Measurements from ENCODE around the gene IRF8.

The IRF8 gene

DNA sequence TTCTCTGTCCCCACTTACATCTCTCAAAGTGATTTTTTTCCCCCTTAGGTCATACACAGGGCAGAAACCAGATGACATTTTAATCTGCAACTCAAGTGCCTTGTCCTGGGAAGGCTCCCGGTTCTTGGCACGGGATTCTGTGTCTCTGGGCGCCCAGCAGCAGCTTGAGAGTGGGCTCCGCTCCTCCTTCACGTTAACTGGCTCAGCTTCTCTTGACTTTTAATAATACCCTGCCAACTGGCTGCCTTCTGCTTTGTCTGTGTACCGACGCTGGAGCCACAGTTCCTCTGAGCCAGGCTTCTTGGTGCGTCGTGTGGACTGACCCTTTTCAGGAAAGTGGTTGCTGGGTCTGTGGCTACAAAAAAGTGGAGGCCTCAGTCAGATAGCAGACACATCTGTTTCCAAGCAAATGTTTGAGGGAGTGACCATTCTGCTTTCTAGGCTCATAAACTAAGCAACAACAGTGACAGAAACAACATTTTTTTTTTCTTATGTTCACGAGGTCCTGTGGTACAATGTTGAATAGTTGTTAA lies 64.9 kb downstream of the IRF8 start:
- no peak for DNase-seq

DNA sequence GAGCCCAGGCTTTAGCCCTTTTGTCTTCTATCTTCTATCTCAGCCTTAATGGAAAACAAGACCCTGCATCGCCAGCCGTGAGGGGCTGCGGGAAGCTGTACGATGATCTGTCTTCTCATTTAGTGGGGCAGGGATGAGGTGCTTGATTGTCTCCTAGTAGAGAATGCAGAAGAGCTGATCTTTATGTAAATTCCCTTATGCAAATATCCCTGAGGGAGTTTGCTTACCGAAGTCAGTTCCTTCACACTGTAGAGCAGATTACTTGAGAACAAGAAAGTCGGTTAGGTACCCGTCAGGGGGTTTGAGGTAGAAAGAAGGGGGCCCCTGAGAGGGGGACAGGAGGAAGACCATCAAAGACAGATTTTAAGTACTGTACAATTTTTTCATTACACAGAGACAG lies 66.2 kb downstream of the IRF8 start:
- no peak for DNase-seq

DNA sequence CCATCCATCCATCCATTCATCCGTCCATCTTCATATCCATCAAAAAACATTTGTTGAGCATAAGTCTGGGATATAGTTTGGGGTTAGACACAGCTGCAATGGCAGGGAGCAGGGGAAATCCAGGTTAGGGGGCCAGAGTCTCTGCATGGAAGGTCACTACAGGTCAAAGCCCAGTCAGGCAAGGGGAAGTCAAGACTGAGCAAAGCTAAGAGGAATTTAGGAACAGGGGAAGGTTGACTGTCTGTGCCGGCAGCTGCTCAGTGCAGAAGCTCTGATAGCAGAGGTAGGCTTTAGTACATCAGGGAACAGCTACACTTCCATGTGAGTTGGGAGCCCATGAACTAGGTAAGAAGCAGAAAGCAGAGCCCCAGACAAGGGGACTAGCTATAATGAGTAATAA lies 68.1 kb downstream of the IRF8 start:
- no peak for DNase-seq

DNA sequence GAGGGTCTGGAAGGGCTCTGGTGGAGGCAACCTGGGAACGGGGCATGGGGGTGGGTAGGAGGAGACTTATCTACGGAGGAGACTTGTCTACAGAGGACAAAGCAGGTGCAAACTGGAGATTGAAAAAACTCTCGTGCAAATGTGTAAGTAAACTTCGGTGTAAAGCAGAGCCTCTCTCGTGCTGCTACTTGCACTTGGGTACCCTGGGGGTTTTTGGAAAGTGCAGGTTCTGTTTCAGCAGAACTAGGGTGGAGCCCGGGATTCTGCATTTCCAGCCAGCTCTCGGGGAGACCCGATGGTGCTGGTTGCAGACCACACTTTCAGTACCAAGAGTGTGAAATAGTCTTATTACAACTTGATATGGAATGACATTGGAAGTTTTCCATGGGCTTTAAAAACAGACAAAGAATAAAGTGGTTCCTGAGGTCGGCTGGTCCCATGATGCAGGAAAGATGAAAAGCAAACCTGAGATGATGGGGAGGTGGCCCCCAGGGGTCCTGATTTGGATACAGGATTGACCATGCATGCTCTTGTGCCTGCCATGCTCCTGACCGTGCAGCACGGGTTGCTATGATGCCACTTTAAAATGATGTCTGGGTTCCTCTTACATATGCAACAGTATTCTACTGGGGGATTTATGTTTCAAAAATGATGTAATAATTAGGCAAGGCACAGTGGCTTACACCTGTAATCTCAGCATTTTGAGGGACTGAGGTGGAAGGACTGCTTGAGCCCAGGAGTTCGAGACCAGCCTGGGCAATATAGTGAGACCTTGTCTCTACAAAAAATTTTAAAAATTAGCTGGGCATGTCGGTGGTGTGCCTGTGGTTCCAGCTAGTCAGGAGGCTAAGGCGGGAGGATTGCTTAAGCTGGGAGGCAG lies 69.3 kb downstream of the IRF8 start:
- no peak for DNase-seq

DNA sequence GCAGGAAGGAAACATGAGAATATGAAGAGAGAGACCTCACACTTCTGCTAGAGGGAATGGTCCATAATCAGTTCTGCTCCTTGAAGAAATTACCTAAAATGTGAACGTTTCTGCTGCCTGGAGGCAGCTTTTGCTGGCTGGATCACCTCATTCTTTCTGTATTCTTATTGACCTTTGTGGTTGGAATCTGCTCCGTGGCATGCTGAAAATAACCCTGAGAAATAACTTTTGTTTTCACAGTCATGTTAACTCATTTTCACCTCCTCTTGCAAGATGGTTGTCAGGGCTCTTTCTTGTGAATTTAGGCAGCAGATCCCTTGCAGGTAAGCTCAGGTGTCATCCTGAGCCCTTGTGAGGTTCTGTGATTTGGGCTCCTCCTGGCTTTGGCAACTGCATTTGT lies 70.2 kb downstream of the IRF8 start:
- no peak for DNase-seq

DNA sequence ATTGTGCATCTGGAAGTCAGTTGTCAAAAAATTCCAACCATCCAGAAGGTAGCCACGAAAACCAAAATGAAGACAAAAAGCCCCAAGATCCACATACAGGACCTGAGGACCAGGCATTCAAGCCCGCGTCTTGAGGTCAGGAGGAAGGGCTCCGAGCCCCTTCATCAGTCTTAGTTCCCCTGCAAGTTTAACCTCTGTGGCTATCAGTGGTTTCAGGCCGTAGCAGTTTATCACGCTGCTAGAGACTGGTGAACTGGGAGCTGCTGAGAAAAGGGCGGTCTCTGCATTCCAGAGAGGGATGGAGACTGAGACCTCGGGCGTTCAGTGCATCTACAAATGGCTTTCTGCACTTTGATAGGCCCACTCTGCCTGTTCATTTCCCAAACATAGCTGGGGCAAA lies 70.6 kb downstream of the IRF8 start:
- no peak for DNase-seq

DNA sequence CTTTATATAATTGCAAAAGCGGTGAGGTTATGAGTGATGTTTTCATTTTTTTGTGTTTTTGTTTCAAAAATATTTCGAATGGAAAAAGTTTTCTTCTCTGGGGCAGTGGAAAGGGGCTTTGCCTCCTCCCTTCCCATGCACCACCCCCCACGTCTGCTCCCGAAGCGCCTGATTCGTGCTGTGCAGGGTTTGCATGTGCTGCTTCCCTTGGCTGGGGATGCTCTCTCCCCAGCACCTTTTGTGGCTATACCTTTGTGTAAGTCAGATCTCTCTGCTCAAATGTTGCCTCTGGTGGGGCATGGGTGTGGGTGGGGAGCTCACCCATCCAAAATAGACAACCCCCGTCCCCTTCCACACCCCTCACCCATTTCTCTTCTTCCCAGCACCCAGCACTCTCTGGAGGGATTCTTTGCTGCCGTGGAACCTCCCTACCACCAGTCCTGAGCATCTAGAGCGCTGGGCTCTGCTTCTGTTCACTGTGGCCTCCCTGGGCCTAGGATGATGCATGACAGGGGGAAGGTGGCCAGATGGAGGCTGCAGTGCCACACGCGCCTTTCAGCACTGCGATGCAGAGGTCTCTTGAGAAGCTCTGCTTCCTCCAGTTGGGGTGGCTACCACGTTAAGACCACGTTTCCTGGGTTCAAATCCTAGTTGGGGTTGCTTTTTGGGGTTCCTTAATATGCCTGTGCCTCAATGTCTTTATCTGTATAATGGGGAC lies 71.2 kb downstream of the IRF8 start:
- no peak for DNase-seq

DNA sequence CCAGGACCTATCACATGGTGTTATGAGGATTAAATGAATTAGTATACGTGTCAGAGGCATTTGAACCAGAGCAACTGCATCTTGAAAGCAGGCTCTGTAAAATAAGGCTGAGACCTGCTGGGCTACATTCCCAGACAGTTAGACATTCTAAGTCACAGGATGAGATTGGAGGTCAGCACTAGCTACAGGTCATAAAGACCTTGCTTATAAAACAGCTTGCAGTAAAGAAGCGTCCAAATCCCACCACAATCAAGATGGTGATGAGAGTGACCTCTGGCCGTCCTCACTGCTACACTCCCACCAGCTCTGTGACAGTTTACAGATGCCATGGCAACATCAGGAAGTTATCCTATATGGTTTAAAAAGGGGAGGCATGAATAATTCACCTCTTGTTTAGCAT lies 71.8 kb downstream of the IRF8 start:
- DNase-seq, result no peak
